Daoy (cell line): ENCODE results near the gene GALNT18. TPM values are rescaled to one million over a fixed set of nuclear protein-coding genes. Genes with fewer than 3 reads are reported as not detected.

Experiments
- DNase-seq: peaks from one replicate; pipeline ENCODE4 v3.0.0-alpha.2; 2015; ENCODE audit warnings: low read depth
- total RNA-seq: library from RNA; depleted of rRNA; stranded (reverse); fragments of >200 nt; shearing (Covaris generic); gene quantifications from 2 replicates; pipeline ENCODE4 v1.2.3, GENCODE V29; 2014

GALNT18 gene
- total RNA-seq, 1 experiment from 2014 or later, result 5.9 TPM

DNA sequence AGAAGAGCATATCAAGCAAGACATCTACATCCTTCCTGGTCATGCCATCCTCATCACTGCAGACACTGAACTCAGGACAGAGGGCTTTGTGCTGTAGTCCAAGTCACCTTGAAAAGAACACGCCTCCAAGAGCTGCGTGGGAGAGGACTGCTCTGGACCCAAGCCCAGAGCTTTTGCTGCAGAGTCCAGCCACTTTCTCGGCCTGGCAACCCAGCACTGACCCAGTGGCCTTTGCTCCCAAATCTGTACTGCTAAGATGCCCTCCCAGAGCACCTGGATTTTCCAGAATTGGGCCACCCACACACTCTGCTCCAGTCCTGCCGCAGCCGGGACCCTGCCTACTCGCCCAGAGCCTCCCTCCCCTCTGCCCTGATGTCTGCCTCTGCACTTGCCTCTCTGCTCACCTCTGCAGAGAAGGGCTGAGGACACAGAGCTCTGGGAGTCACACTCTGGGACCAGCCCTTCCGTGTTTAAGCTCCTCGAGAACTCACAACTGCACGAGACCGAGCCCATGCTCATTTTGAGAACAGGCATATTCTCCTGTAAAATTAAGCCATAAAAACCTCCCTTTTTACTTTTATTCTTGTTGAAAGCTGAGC, 185.0 kb downstream of the GALNT18 start:
- no peak for DNase-seq

DNA sequence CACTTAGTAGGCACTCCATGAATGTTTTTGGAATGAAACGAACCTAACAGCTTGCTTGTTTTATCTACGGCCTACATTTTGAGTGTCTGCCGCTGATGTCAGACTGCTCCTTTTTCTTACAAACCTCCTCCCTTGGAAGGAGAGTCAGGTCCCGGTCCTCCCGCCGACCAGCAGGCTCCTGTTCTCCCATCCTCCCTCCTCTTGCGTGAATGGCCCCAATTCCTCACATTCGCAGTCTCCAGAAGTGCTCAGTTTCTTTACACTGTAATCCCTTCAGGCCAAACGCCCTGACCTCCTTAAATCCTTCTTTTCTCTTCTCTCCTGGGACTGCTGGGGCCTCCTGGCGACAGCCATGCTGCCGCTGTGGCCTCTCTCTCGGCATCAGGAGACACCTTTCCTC, 186.2 kb downstream of the GALNT18 start:
- no peak for DNase-seq

DNA sequence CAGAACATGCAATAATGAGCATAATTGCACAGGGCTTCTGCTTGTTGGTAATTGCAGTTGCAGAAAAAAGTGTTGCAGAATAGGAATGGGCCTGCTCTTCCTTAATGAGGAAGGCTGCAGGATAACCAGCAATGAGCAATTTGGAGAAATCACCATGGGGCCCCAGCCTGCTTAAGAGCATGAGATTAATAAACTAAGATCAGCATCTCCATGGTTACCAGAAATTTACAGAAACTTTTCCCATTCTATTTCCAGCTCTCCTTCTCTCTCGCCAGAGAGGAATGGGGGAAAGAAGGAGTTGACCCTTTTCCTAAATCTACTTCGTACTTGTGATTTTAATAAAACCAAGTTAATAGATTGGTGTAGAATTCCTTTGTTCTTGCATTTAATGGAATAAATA, 187.8 kb downstream of the GALNT18 start:
- no peak for DNase-seq

DNA sequence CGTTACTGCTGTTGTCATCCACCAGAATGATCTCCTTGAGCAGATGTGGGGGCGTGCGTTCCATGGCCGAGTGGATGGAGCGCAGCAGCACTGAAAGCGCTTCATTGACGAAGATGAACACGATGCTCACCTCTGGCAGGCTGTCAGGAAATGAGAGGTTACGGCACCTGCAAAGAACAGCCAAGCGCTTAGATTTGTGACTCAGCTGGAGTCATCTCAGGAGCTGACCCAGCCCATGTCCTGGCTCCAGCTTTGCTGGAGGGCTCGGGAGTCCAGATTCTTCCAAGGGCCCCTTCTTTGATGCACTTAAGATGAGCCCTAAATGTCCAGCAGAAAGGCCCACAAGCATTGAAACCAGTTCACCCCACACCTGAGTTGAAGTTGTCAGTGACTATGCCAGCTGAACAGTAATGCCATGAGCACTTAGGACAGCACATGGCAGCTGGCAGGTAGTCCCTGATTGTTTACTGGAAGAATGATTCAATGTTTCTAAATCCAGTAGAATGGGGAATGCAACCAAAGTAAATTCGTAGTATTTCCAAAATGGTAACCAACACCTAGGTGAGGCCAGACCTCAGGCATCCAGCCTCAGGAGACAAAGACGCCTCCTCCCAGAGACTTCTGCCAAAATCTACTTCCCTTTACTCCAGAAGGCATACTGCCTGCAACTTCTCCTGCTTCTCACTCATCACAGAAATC, 189.0 kb downstream of the GALNT18 start:
- DNase-seq, result no peak

DNA sequence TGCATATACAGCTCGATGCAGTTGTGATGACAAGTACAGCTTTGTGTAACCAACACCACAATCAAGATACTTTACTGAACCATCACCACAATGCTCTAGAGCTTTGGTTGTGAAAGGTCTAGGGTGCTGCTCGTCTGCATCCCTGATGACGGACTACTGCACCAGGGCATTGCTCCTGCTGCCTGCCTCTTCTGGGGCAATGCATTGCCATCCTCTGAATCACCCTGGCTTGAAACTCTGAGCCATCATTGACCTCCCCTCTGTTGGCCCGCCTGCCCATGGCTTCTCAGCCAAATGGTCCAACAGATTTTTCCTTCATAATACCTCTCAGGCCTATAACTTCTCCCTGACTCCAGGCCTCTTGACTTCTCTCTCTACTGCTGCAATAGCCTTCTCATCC, 191.4 kb downstream of the GALNT18 start:
- DNase-seq, result no peak

DNA sequence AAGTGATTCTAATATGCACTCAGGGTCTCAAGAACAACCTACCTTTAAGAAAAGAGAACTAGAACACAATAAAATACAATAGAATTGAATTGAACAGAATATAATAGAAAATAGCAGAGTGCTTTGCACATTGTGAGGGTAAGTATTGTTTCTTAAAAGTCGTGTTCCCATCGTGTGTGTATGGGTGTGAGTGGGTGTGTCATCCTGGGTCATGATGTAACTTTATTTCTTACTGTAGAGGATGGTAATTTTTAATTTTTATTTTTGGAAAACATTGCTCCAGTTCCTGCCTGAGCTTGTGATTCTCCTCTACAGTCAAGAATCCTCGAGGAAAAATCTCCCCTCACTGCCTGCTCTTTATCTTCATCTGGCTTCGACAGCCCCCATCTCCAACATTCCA, 193.1 kb downstream of the GALNT18 start:
- no peak for DNase-seq

DNA sequence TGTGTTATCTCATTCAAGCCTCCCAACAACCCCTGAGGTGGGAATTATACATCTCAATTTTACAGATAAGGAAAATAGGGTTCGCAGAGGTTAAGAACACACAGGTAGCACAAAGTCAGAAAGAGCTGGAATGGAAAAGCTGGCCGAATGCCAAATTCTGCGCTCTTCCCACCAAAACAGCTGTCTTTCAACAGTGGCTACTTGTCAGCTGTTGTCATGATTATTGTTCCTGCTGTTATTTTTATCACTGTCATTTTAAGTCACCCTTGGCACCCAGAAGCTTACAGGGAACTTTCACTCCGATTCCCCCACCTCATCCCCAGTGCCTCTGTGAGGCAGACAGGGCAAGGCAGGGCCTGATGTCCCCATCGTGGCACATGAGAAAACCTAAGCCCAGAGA, 194.3 kb downstream of the GALNT18 start:
- no peak for DNase-seq

DNA sequence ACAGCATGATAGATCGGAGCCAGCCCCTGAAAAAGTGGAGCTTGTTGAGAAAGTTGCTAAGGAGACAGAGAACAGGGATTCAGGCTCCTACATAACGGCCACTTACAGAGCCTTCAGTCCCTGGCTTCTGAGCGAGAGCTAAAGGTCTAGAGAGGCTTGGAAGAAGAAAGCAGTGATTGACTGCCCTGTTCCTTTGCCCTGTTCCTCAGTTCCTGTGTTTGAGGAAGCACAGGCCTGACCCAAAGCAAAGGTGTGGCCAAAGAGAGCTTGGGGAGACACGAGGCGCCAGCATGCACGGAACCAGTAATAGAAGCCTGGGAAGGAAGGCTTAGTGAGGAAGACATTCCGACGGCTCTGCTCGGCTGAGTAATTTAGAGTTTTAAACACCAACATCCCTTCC, 194.7 kb downstream of the GALNT18 start:
- no peak for DNase-seq

DNA sequence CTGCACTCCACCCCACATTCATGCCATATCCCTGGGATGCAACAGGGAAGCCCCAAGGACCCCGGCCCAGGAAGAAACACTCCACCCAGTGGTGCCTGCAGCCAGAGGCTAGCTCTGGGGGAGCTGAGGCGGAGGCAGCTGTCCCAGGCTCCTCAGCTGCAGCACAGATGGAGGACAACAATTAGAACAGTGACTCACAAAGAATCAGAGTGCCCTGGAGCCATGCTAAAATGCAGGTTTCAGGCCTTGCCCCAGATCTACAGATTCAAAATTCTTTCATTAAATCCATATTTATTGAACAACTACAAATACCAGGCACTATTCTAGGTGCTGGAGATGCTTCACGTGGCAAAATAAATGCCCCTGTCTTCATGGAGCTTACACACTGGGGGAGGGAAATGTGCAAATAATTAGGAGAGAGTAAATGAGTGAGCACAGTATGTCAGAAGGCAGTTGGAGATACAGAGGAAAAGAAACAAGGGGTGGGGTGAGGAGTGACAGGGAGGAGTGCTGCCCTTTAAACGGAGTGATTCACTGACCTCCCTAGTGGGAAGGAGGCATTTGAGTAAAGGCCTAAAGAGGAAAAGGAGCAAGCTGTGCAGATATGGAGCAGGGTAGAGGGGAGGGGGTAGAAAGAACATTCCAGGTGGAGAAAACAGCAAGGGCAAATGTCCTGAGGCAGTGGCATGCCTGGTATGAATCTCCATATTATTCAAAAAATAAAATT, 195.4 kb downstream of the GALNT18 start:
- DNase-seq, result peak; percentile 57

DNA sequence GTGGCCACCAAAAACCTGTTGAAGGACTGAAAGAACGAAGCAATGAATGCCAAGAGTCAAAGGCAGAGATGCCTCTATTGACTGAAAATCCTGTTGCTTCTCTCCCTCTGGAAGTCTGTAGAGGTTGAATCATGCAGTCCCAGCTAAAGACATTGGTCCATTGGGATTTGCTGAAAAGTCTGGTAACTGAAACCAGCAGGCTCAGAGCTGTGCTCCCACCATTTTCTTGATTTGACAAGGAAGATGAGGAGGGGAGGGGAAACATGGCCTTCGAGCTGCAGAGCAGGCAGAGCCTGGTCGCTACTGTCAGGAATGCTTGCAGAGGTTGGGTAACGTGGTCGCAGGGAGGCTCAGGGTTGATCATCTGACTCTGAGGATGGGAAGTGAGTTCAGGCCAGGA, 196.0 kb downstream of the GALNT18 start:
- DNase-seq, result no peak

DNA sequence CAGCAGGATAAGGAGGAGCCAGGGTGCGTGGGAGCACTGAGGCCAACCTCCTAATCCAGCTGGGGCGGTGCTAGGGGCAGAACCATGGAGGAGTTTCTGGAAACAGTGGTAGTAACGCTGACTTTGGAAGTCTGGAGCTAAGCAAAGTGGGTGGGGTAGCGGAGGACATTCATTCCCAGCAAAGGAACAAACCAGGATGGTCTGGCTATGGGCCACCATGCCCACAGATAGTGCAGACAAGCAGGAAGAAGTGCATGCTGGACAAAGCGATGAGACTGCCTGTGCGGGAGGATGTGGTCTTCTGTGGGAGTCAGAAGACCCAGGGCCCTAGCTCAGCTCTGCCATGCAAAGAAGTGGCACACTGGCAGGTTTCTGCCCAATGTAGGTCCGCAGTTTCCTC, 197.1 kb downstream of the GALNT18 start:
- DNase-seq, result no peak

DNA sequence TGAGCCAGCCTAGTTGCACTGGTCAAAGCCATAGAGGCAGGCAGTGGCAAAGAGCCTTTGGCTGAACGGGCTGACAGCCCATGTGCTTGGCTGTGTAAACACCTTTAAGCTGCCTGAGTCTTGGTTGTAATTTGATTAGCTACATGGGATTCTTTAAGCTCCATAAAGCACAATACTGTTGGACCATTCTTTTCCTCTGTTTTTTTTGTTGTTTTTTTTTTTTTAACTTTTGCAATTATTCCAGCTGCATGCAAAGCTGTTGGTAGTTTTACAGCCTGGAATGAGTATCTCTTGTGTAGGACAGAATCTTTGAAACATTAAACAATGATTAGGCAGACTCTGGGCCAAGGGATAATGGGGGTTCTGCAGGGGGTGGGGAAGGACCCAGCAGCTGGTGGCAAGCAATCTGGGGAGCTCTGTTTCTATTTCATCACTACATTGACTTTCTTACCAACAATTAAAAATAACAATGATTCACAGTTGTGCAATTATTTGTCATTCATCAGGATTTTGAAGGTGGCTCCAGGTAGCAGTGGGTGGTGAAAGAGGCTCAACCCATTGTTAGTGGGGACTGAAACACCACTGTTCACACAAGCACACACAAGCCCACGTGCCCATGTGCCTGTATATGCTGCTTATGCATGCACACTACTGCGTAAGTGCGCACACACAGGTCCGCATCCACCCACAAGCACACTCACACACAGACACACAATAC, 199.2 kb downstream of the GALNT18 start:
- no peak for DNase-seq

DNA sequence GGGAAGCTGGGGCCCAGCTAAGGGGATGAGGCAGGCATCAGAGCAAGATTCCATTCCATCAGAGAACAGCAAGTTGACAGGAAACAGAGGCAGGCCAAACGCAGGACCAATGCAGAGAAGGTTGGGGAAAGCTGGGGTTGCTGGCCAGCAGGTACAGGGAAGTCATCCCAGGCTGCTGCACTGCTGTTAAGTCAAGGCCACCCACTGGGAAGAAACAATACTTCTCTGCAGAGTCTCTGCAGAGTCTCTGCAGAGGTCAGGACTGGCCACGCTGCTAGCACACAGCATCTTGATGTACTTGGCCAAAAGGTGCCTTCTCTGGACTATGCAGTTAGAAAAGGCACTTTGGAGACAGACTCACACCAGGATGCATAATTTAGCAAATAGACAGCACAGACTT, 200.3 kb downstream of the GALNT18 start:
- DNase-seq, result no peak

DNA sequence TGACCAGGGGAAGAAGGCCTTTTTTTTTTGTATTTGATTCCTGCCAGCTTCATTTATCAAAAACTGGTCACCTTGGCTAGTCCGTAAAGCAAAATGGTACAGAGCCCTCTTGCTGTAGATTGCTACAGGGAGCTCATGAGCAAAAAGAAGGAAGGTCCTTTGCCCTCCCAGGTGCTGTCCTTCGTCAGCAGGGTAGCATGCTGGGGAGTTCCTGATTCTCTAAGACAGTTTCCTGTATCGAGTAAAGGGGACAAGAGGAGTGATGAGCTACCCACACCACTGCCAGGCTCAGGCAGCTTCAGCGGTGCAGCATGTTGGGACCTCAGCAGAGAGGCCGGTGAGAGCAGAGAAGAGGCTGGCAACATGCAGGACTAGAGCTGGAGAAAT, 200.9 kb downstream of the GALNT18 start:
- no peak for DNase-seq

DNA sequence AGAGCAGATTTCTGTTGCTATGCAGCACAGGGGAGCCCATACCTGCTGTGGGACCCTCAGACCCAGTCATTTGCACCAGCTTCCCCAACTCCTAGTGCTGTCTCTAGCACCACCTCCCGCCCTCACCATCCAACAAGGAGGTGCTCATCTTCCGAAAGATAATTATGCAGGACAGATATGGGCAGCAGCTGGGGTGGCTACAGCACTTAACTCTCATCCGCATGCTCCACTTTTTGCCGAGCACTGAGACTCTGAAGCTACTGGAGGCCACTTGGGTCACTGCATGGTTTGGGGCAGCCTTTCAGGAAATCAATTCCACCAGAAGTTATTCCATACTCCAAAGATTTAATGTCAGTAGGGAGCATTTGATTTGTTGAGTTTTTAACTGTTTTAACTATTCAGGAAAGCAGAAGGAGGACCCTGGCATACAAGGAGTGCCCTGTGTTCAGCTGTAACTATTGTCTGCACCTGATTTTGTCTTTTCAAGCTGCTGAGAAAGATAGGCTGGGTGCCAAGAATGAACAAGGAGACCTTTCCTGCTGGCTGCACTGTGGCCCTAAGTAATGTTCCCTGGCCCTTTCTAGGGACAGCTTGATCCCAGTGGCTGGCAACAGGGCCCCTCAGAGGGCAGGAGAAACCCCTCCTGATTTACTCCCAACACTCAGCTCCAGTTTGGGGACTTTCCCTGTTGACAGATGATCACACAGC, 201.5 kb downstream of the GALNT18 start:
- no peak for DNase-seq

DNA sequence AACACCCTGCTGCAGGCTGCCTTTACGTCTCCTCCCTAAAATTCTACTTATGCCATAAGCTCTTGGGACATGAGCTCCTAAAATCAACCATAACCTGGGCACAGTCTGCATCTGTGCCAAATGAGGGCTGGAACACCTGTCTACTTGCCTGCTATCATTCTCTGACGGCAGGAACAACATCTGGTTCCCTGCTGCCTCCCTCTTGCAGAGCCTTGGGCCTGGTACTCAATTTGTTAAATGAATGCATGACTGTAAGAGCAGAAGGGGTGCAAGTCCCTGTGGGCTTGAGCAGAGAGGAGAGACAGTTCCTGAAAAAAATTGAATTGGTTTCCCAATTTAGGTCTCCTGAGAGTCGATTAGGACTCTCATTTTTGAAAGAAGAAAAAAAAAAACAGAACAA, 202.1 kb downstream of the GALNT18 start:
- no peak for DNase-seq

DNA sequence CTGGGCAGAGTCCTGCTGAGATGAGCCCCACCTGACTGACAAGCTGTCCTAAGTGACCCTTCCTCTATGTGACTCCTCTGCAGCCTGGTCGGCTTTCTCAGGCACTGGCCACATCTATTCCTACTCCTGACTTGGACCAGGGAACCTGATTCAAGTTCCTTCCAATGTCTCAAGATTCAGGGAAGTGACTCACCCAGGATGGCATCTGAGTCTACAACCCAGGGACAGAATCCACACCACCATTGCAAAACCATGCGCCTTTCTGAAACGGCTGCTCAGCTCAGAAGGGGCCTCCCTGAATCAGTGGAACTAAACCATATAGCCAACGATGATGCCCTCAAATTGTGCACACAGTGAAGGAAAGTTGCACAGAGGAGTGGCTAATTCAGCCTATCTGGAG, 204.9 kb downstream of the GALNT18 start:
- peak; percentile 82 for DNase-seq

DNA sequence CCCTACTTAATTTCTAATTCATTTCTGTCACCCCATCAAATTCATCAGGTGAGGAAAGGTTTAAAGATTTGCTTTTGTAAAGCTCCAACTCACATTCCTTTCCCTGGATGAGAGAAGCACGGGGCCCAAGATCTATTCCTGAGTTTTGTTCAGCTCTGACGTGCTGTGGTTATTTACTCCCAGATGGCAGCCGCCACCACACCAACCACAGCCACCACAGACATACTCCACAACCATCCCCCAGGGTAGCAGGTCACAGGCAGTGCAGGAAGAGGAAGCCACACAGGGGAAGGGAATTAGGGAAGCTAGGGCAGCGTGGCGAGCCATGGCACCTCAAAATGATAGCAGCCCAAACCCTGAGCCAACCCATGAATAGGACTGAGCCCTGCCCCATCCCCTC, 205.3 kb downstream of the GALNT18 start:
- DNase-seq, result peak; percentile 90

DNA sequence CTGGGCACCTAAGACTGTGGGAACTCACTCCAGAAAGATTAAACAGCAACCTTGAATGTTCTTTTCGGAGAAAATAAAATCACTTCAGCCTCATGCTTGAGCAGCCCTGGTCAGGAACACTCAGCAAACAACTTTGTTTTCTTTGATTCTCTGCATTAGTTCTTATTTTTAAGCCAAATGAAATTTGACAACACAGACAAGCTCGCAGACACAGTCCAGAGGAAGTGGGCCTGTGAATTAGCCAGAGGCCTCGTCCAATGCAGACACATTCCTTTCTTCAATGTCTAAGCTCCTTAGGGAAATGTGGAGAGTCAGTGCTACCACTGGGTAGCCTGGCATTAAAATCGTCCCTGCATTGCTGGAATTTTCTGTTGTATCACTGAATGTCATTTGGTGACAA, 205.9 kb downstream of the GALNT18 start:
- no peak for DNase-seq

DNA sequence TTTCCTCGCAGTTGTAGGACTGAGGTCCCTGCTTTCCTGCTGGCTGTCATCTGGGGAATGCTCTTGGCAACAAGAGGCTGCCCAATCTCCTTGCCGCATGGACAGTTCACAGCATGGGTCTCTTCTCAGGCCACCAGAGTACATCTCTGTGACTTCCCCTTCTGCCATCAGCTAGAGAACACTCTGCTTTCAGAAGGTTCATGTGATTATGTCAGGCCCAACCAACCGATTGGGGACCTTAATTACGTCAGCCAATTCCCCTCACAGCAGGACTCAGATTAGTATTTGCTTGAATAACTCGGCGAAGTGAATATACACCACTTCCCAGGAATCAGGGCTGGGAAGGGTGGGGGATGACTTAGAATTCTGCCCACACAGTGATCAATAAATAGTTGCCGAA, 206.8 kb downstream of the GALNT18 start:
- DNase-seq, result no peak

DNA sequence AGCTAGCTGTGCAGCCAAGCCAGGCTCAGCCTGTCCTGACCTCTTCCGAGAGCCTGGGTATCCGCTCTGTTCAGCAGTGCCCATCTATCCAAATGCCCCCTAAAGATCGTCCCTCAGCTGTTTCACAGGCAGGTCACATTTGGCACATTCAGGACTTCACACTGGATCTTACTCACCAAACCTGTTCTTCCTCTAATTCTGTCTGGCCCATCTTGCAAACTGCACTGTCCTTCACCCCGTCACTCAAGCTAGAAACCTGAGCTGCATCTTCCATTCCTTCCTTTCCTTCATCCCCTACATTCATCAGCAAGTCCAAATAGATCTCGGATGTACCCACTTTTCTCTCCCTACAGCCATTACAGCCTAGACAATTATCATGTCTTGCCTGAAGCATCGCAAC, 208.0 kb downstream of the GALNT18 start:
- no peak for DNase-seq

DNA sequence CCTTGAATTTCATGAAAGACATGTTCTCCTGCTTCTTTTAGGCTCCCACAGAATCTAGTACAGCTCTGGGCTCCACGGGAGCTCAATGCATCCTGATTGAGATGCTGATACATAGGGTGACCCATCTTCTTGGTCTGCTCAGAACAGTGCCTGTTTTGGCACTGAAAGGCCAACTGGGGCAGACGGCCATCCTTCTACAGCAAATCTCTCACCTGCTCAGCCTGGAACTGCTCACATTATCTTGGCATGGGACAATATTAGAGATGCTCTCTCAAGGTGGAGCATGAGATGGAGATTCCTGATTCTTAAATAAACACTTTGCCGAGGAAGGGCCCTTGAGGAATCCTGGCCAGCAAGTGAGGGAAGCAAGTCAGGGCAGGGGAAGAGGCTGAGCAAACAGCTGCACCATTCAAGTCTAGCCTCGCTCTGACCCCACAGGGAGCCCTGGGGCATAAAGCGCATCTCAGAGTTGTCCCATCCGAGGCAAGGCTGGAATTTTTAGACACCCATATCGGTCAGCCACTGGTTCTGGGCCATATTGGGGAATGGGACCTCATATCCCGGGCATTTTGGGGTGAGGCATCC, 210.3 kb downstream of the GALNT18 start:
- no peak for DNase-seq
